ENCODE data around the gene REEP6. TPM values are rescaled to one million over a fixed set of nuclear protein-coding genes. Genes with fewer than 3 reads are reported as not detected.

REEP6 gene
- polyA plus RNA-seq (ENCODE audit: low read depth in 6 of 6) = 1 to 10 TPM in 2 of 6 donors, under 1 TPM in 4; 0.72 to 1.4 (median 0.90) TPM

DNA sequence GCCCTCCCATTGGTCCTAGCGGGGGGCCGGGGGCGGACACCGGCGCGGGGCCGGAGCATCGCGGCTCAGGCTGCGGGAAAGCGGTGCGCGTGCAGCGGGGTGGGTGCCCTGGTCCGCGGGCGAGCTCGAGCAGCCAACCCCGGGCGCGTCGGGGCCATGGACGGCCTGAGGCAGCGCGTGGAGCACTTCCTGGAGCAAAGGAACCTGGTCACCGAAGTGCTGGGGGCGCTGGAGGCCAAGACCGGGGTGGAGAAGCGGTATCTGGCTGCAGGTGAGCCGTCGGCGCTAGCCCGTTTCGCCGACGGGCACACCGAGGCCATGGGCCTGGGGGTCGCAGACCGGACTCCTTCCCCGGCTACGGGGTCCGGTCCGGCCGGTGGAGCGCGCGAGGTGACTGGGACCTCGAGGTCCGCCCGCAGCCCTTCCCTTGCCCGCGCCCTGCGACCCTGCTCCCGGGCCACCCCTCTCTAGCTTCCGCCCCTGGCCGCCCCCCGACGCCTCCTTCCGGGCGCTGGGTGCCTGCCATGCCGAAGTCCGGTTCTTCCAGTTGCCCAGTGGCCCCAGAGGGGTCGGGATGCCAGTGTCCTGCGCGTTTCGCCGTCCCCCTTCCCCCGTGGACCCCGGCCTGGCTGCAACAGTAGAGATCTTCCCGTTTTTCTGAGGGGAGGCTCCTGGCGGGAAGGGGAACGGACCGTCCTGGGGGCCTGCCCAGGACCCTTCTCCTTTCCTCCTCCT, at the start of gene REEP6:
Gene REEP6, plus strand, starts transcription at position 68 of the 735 bp plus-strand sequence. Its CDS starts 89 bp downstream, at position 157.
- ATAC-seq (ENCODE audit: low read depth in 2 of 2) (no peak), DNase-seq (no peak)
- Mint-ChIP-seq H3K9me3 (no peaks in the 10 kb centered on the region), H3K27ac (peak within 1 kb of the TSS; percentile 69 to 96 (median 84)), H3K4me3 (peak within 1 kb of the TSS; percentile 80 to 97 (median 92)), H3K27me3 (peaks cover 0 to 15% (median 0%) of the 10 kb centered on the region in 3 donors), H3K36me3 (no peaks in the 10 kb centered on the region), H3K4me1 (peaks cover 6 to 13% (median 12%) of the 10 kb centered on the region in 3 donors)

- no peak for ATAC-seq (ENCODE audit: low read depth in 2 of 2)
- H3K27ac Mint-ChIP-seq = peak overlapping the region in 2 of 6 donors; percentile 34 to 59
- H3K9me3 Mint-ChIP-seq = no peaks in the 10 kb centered on the region
- H3K27me3 Mint-ChIP-seq = peaks cover 0 to 7% (median 0%) of the 10 kb centered on the region in 3 donors
- H3K4me1 Mint-ChIP-seq = peaks cover 12 to 38% (median 32%) of the 10 kb centered on the region in 3 donors
- H3K4me3 Mint-ChIP-seq = peak overlapping the region in 5 of 8 donors; percentile 61 to 84 (median 79)
- no peaks in the 10 kb centered on the region for H3K36me3 Mint-ChIP-seq
- no peak for DNase-seq
These were observed 49.1 kb upstream of the REEP6 start for GRCh38 chr19:1441677-1442438.

- Mint-ChIP-seq H3K9me3 (no peaks in the 10 kb centered on the region), H3K27me3 (peaks cover 7 to 34% (median 27%) of the 10 kb centered on the region in 3 donors), H3K4me3 (peak overlapping the region; percentile 65 to 88 (median 78)), H3K4me1 (peaks cover 15 to 31% (median 30%) of the 10 kb centered on the region in 3 donors), H3K27ac (peak overlapping the region in 1 of 6 donors; percentile 56), H3K36me3 (peaks cover 0 to 7% of the 10 kb centered on the region in 2 donors)
- peak; percentile 84 to 87 for ATAC-seq (ENCODE audit: low read depth in 2 of 2)
- DNase-seq = peak; percentile 74
These were observed 45.6 kb upstream of the REEP6 start for GRCh38 chr19:1445185-1445931.

DNA sequence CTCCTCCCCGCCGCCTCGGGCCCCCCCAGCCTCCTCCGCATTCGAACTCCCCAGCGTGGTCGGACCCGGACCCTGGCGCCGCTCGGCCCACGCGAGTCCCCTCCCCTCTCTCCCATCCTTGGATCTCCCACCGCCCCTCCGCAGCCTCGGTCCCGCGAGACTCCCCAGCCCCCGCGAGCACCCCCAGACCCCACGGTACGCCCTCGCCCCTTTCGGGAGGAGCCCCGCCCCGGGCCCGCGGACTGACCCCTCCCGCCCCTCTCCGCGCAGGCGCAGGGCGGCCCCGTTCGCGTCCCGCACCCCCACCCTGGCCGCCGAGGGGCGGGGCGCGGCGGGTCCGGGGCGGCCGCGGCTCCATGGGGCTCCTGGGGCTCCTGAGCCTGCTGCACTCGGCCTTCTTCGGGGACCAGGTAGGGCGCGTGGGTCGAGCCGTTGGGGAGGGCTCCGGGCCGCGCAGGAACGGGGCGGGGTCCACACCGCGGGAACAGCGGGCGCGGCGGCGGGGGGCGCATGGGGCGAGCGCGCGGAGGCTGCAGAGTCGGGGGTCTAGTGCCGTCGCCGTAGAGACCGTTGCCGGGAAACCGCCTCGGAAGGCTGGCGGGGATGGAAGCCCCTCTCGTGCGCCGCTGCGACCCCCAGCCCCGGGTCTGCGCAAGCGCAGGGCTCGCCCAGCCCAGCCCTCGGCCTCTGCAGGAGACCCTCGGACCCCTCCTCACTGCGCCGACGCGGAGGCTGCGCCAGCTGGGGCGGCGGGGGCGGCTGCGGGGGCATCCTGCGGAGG, 44.9 kb upstream of the REEP6 start:
- peak overlapping the region in 1 of 8 donors; percentile 73 for H3K4me3 Mint-ChIP-seq
- H3K27ac Mint-ChIP-seq = no peak overlapping the region

DNA sequence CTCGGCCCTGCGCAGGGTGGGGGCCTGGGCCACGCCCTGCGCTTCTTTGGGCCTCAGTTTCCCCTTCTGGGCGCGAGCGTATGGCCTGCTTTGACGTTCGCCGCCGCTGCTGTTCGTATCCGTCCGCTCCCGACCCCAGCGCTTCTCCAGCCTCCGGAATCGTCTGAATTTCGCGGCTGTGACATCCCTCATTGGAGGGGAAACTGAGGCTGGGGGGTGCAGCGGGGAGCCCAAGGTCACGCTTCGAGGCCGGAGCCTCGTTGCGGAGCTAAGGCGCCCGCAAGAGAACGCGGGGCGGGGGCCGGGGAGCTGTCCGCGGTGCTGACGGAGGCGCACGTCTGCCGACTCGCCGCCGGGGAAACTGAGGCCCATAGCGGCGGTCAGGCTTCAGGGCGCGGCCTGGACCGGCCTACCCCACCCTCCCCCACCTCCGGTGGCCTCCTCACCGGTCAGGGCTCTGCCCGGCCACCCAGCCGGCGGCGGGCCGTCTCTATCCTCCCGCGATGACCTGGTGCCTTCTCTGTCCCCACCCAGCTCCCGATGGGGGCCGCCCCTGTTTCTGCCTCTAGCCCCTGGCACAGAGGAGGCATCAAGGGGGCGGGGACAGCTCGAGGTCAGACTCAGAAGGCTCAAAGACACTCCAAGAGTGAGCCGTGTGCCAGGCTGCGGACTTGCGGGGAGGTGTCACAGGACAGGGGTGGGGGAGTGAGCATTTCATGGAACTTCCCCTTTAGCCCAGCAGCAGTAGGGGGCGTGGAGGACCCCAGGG, 44.1 kb upstream of the REEP6 start:
- Mint-ChIP-seq H3K36me3 (peaks cover 0 to 15% of the 10 kb centered on the region in 2 donors), H3K27me3 (peaks cover 15 to 50% (median 43%) of the 10 kb centered on the region in 3 donors)

More for the DNA sequence above, 44.9 kb upstream of the REEP6 start:
- Mint-ChIP-seq H3K9me3 (peaks cover 0 to 2% (median 0%) of the 10 kb centered on the region in 7 donors), H3K36me3 (peaks cover 0 to 15% of the 10 kb centered on the region in 2 donors), H3K4me1 (peaks cover 19 to 31% (median 30%) of the 10 kb centered on the region in 3 donors), H3K27me3 (peaks cover 15 to 42% (median 35%) of the 10 kb centered on the region in 3 donors)
- ATAC-seq (ENCODE audit: low read depth in 2 of 2) (no peak), DNase-seq (no peak)

GRCh38 chr19:1447504-1447903, 43.5 kb upstream of the REEP6 start:
- DNase-seq (no peak), ATAC-seq (ENCODE audit: low read depth in 2 of 2) (no peak)
- Mint-ChIP-seq H3K4me1 (peaks cover 21 to 31% (median 27%) of the 10 kb centered on the region in 3 donors), H3K27me3 (peaks cover 15 to 56% (median 47%) of the 10 kb centered on the region in 3 donors), H3K36me3 (peaks cover 0 to 15% of the 10 kb centered on the region in 2 donors), H3K9me3 (peaks cover 0 to 2% (median 0%) of the 10 kb centered on the region in 7 donors), H3K4me3 (peak overlapping the region; percentile 35 to 72 (median 56)), H3K27ac (peak overlapping the region in 3 of 6 donors; percentile 20 to 86 (median 81))

More for the DNA sequence above, 44.1 kb upstream of the REEP6 start:
- Mint-ChIP-seq H3K4me3 (peak overlapping the region; percentile 35 to 72 (median 56)), H3K9me3 (peaks cover 0 to 2% (median 0%) of the 10 kb centered on the region in 7 donors), H3K27ac (peak overlapping the region in 2 of 6 donors; percentile 20 to 81), H3K4me1 (peaks cover 19 to 31% (median 27%) of the 10 kb centered on the region in 3 donors)
- ATAC-seq (ENCODE audit: low read depth in 2 of 2) (no peak), DNase-seq (no peak)

GRCh38 chr19:1447944-1448343, 43.0 kb upstream of the REEP6 start:
- Mint-ChIP-seq H3K9me3 (peaks cover 0 to 2% (median 0%) of the 10 kb centered on the region in 7 donors), H3K27me3 (peaks cover 15 to 60% (median 51%) of the 10 kb centered on the region in 3 donors), H3K27ac (peak overlapping the region in 1 of 6 donors; percentile 53)

GRCh38 chr19:1449467-1450442, 41.2 kb upstream of the REEP6 start, which contains the start of gene APC2:
TSS of gene APC2 (plus strand) at chr19:1450121. CDS start at chr19:1453002, 2,881 bp downstream.
- Mint-ChIP-seq H3K36me3 (peaks cover 0 to 23% of the 10 kb centered on the region in 2 donors), H3K4me3 (peak within 1 kb of the TSS; percentile 5 to 87 (median 45)), H3K27me3 (peaks cover 20 to 74% (median 63%) of the 10 kb centered on the region in 3 donors), H3K27ac (peak within 1 kb of the TSS in 3 of 6 donors; percentile 37 to 70 (median 62)), H3K4me1 (peaks cover 27 to 33% (median 33%) of the 10 kb centered on the region in 3 donors), H3K9me3 (peaks cover 0 to 3% (median 0%) of the 10 kb centered on the region in 7 donors)
- ATAC-seq (ENCODE audit: low read depth in 2 of 2) = peak; percentile 15 to 22
- no peak for DNase-seq

More at GRCh38 chr19:1447944-1448343, 43.0 kb upstream of the REEP6 start:
- Mint-ChIP-seq H3K4me3 (peak overlapping the region in 4 of 8 donors; percentile 34 to 67 (median 36)), H3K4me1 (peaks cover 21 to 31% (median 27%) of the 10 kb centered on the region in 3 donors), H3K36me3 (peaks cover 0 to 15% of the 10 kb centered on the region in 2 donors)
- no peak for DNase-seq
- ATAC-seq (ENCODE audit: low read depth in 2 of 2) = no peak

DNA sequence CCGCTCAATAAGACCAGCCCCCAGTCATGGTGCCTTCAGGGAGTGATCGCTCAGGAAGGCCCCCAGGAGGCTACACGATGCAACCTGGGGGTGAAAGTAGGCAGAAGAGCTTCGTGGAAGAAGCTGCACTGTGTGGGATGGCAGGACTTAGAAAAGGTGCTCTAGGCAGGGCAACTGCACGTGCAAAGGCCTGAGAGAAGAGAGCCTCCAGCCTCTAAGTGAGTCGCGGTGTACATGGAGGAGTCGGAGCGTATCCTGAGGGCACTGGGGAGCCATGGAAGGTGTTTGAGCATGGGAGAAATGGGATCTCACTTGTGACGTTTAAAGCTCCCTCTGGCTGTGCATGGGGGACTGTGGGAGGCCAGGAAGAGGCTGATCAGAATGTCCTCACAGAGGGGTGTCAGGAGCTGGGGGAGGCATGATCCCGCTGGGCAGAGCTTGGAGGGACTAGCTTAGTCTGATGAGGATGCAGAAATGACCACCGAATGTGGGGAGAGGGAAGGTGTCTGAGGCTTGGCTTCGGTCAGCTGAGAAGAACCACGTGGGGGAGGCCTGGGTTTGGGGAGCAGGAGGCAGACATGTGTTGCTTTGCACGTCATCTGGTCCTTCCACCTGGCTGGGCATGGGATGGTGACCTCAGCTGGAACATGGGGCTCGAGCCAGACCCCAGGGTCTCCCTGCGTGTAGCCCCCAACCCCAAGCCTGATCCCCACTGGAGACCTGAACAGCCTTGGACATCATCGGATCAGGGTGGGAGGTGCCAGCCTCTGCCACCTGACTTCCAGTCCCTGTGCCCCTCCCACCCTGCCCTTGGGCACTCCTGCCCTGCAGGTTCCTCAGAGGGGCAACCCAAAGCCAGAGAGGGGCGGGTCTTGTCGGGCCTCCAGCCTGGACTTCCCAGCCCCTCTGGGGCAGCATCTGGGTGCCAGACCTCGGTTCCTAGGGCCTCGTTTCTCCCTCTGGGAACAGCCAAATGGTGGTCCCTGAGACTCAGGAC, 39.9 kb upstream of the REEP6 start:
- Mint-ChIP-seq H3K36me3 (peaks cover 0 to 23% of the 10 kb centered on the region in 2 donors), H3K9me3 (peaks cover 0 to 3% (median 2%) of the 10 kb centered on the region in 7 donors), H3K27me3 (peaks cover 24 to 82% (median 76%) of the 10 kb centered on the region in 3 donors), H3K4me3 (peak overlapping the region in 5 of 8 donors; percentile 5 to 69 (median 43)), H3K27ac (peak overlapping the region in 1 of 6 donors; percentile 37), H3K4me1 (peaks cover 36 to 41% (median 39%) of the 10 kb centered on the region in 3 donors)
- DNase-seq (no peak), ATAC-seq (ENCODE audit: low read depth in 2 of 2) (no peak)

All from naive B cell (primary cell).